ENCODE data around the gene CACNA1D.

Gene CACNA1D

GRCh38 chr3:53794597-53794996 is 300.2 kb downstream of the CACNA1D start:
- peak; percentile 53 for DNase-seq

DNA sequence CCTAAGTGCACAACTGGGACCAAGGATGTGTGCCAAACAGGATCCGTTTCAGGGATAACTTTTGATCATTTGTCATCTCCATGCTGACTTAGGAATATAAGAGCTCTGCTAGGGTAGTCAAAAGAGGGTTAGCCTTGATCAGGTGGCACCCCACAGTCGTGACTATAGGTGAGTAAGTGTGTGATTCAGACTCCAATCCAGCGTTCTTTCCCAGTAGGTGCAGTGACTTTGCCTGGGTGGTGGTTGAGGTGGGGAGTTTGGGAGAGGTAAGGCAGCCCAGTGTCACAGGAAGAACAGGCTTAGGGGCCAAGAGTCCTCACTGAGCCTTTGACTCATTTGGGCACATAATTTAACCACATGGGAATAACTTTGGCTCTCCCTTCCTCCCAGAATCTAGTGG is 300.8 kb downstream of the CACNA1D start:
- no peak for DNase-seq

GRCh38 chr3:53795789-53796560 is 301.6 kb downstream of the CACNA1D start:
- no peak for DNase-seq

DNA sequence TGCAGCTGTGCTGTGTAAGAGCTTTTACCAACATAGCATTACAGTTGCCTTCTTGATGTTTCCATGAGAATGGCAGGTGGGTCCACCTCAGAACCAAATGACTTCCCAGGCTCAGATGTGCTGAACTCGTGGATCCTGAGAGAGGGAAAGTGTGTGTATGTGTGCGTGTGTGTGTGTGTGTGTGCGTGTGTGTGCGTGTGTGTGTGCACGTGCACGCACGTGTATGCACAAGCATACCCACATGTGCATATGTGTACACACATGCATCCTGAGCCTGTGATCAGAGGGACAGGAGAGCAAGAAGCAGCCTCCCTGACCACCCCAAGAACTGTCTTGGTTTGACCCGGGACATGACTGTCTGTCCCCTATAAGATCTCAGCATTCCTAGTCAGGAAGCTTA is 303.7 kb downstream of the CACNA1D start:
- no peak for DNase-seq

GRCh38 chr3:53799338-53799865 is 305.0 kb downstream of the CACNA1D start:
- DNase-seq = no peak

DNA sequence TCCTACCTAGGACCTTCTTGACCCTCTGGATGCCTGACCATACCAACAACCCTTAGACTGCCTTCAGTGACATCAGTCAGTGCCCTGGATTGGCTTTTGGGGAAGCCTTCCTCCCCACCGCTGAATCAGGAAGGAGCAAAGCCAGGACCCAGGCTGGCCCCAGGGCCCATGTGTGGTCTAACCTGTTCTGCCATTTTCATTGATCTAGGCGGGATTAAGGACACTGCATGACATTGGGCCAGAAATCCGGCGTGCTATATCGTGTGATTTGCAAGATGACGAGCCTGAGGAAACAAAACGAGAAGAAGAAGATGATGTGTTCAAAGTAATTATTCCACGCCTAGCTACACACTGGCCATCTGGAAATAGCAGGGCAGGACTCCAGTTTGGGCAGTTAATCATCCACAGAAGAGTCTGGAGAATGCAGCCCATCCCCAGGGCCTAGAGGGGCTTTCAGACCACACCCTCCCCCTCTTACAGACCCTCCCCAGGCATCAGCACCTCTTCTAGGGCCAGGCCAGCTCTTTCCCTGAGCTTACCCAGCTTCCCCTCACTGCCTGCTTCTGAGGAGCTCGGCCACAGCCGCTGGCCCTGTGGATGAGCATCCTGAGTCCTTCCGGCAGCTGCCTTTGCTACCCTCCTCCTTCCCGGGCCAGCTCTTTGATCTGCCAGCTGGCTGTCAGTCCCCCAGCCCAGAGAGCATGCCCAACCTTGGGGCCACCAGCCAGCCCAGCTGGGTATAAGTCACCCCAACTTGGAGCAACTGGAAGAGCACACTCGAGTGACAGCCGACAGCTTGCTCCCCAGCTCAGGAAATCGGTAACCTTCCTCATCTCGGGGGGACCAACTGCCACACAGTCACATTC is 305.9 kb downstream of the CACNA1D start:
- no peak for DNase-seq

DNA sequence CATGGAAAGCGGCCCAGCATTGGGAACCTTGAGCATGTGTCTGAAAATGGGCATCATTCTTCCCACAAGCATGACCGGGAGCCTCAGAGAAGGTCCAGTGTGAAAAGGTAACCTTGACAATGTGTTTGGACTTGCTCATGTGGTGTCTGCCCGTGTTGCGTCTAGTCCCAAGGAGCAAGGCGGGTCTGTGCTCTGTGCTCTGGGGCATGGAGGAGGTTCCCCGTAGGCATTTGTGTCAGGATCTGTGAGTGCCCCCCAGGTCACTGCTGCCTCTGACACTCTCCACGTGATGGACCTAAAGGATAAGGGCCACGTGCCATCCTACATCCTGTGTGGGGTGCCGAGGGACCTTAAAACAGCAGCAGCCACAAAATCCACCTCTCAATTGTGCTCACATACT is 306.9 kb downstream of the CACNA1D start:
- DNase-seq = no peak

DNA sequence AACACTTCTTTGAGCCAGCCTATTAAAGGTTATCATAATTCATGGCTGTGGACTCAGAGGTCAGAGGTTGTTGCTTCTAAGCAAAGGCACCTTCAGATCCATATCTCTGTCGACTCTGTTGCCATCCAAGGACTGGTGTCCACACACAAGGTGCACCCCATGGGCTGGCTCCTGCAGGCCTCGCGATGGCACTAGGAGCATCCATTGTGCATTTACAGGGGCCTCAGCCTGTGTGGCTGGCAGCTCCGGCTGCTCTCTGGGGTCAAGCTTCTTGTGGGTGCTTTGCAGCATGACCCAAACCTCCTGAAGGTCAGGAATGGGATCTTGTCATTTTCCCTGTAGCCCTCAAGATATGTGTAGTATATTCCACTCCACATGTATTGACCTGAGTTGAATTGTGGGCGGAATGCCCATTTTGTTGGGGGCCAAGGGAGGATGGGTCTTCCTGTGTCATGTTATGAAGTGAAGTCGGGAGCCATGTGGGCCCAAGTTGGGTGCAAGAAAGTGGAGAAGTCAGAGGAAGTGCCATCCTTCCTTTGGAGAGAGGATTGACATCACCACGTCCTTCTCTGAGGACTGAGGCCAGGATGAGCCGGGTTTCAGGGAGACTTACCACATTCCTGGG is 308.0 kb downstream of the CACNA1D start:
- no peak for DNase-seq

GRCh38 chr3:53803124-53803815 is 308.9 kb downstream of the CACNA1D start:
- DNase-seq = no peak

GRCh38 chr3:53803816-53804695 is 309.6 kb downstream of the CACNA1D start:
- peak; percentile 59 for DNase-seq

GRCh38 chr3:53804697-53805462 is 310.5 kb downstream of the CACNA1D start:
- peak; percentile 91 for DNase-seq

GRCh38 chr3:53805463-53806159 is 311.2 kb downstream of the CACNA1D start:
- no peak for DNase-seq

GRCh38 chr3:53806182-53807116 is 312.0 kb downstream of the CACNA1D start:
- DNase-seq = peak; percentile 84

GRCh38 chr3:53807117-53807810 is 312.9 kb downstream of the CACNA1D start:
- no peak for DNase-seq

- no peak for DNase-seq
These were observed 314.1 kb downstream of the CACNA1D start for GRCh38 chr3:53808496-53808895.

DNA sequence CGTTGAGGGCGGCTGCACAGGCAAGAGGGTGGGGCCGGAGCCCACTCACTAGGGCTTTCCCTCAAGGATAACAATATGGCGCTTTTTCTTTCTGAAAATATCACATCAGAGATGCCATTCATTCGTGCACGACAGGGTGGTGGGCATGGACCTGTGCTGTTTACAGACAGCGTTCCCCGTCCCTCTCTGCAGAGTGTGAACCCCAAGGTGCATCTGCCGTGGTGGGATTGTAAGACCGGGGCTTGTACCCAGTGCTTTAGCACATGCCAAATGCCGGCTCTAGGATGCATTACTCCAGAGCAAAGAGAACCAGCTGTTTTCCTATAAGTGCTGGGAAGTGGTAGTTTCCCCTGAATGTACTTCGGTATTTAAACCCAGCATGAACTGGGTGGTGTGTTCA is 314.9 kb downstream of the CACNA1D start:
- DNase-seq = no peak

DNA sequence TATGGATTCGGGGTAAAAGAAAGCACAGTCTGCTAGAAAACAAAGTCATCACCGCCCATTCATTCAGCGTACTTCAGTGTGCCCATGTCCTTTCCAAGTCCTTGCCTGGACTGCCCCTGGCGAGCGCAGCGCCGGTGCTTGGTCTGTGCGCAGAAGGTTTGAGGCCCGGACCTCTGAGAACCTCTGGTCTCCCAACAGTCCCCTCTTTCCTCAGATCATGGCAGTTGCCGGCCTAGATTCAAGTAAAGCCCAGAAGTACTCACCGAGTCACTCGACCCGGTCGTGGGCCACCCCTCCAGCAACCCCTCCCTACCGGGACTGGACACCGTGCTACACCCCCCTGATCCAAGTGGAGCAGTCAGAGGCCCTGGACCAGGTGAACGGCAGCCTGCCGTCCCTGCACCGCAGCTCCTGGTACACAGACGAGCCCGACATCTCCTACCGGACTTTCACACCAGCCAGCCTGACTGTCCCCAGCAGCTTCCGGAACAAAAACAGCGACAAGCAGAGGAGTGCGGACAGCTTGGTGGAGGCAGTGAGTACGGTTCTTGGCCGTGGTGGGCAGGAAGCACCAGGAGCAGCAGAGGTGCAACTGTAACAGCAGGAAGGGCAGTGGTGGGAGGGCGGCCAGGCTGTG is 315.5 kb downstream of the CACNA1D start:
- DNase-seq = no peak
